Liver (tissue), 9 donors: Measurements from ENCODE around the gene RHOT2. TPM values are rescaled to one million over a fixed set of nuclear protein-coding genes. Genes with fewer than 3 reads are reported as not detected.

Source experiments
- DNase-seq: peaks from one replicate; pipeline ENCODE4 v3.0.0-alpha.2; 2017; ENCODE audit warnings: low spot score
- H3K27ac ChIP-seq, 2 donors: one replicate each; pipeline ENCODE4 v1.7.0; 2013; ENCODE audit warnings: inconsistent platforms in 2 of 2, low read length in 2 of 2, control low read depth in 1 of 2, low read depth in 1 of 2, mild to moderate bottlenecking in 1 of 2
- H3K27me3 ChIP-seq, 4 donors: one replicate each; pipeline versions ENCODE4 v1.6.1 to v1.7.0; 2013; ENCODE audit warnings: low read length in 3 of 4, inconsistent platforms in 1 of 4, mild to moderate bottlenecking in 1 of 4, moderate library complexity in 1 of 4; ENCODE audit not compliant: control insufficient read depth in 4 of 4, insufficient read depth in 4 of 4
- H3K36me3 ChIP-seq, 4 donors: one replicate each; pipeline versions ENCODE4 v1.6.1 to v1.7.0; 2013; ENCODE audit warnings: low read length in 3 of 4, mild to moderate bottlenecking in 3 of 4, low read depth in 1 of 4, moderate library complexity in 1 of 4; ENCODE audit not compliant: control insufficient read depth in 4 of 4, insufficient read depth in 3 of 4
- H3K4me1 ChIP-seq, 4 donors: one replicate each; pipeline versions ENCODE4 v1.6.1 to v1.7.0; 2013; ENCODE audit warnings: low read length in 3 of 4, mild to moderate bottlenecking in 3 of 4, moderate library complexity in 1 of 4; ENCODE audit not compliant: control insufficient read depth in 4 of 4, insufficient read depth in 4 of 4
- H3K4me3 ChIP-seq, 3 donors: one replicate each; pipeline versions ENCODE4 v1.6.1 to v1.7.0; 2013; ENCODE audit warnings: low read length in 3 of 3, control low read depth in 1 of 3, low read depth in 1 of 3, mild to moderate bottlenecking in 1 of 3
- H3K9ac ChIP-seq, 2 donors: one replicate each; pipeline ENCODE4 v1.7.0; 2013; ENCODE audit warnings: low read length in 2 of 2, mild to moderate bottlenecking in 2 of 2, moderate library complexity in 2 of 2, control low read depth in 1 of 2, low read depth in 1 of 2
- H3K9me3 ChIP-seq, 4 donors: one replicate each; pipeline versions ENCODE4 v1.6.1 to v1.7.0; 2013; ENCODE audit warnings: low read length in 3 of 4; ENCODE audit not compliant: control insufficient read depth in 4 of 4
- EGR1 ChIP-seq, 2 donors: IDR thresholded peaks; 2 replicates each; pipeline ENCODE4 v1.6.1; 2016 to 2018; ENCODE audit warnings: antibody characterized with exemption in 2 of 2, low read depth in 2 of 2
- FOXA1 ChIP-seq: IDR thresholded peaks from 2 replicates; pipeline ENCODE4 v1.6.1; 2016; ENCODE audit warnings: antibody characterized with exemption
- FOXA2 ChIP-seq: IDR thresholded peaks from 2 replicates; pipeline ENCODE4 v1.6.1; 2016; ENCODE audit warnings: antibody characterized with exemption
- GABPA ChIP-seq, 2 donors: IDR thresholded peaks in 1 of 2; conservative IDR thresholded peaks in 1 of 2; 2 replicates each; pipeline ENCODE4 v1.6.1; 2016; ENCODE audit warnings: antibody characterized with exemption in 2 of 2, mild to moderate bottlenecking in 1 of 2, moderate library complexity in 1 of 2
- HNF4A ChIP-seq, 2 donors: conservative IDR thresholded peaks; 2 replicates each; pipeline ENCODE4 v1.6.1; 2016; ENCODE audit warnings: antibody characterized with exemption in 2 of 2, mild to moderate bottlenecking in 2 of 2
- HNF4G ChIP-seq: IDR thresholded peaks from 2 replicates; pipeline ENCODE4 v1.6.1; 2016; ENCODE audit warnings: antibody characterized with exemption
- JUND ChIP-seq, 2 donors: IDR thresholded peaks; 2 replicates each; pipeline ENCODE4 v1.6.1; 2016; ENCODE audit warnings: antibody characterized with exemption in 2 of 2
- NR2F2 ChIP-seq: IDR thresholded peaks from 2 replicates; pipeline ENCODE4 v1.6.1; 2016; ENCODE audit warnings: antibody characterized with exemption
- RAD21 ChIP-seq, 2 donors: IDR thresholded peaks; 2 replicates each; pipeline ENCODE4 v1.6.1; 2016; ENCODE audit warnings: antibody characterized with exemption in 2 of 2, mild to moderate bottlenecking in 2 of 2
- RXRA ChIP-seq, 2 donors: IDR thresholded peaks; 2 replicates each; pipeline ENCODE4 v1.6.1; 2017 to 2018; ENCODE audit warnings: antibody characterized with exemption in 2 of 2, mild to moderate bottlenecking in 1 of 2
- TAF1 ChIP-seq: conservative IDR thresholded peaks from 2 replicates; pipeline ENCODE4 v1.6.1; 2016; ENCODE audit warnings: antibody characterized with exemption, mild to moderate bottlenecking
- YY1 ChIP-seq: IDR thresholded peaks from 2 replicates; pipeline ENCODE4 v1.6.1; 2016; ENCODE audit warnings: antibody characterized with exemption, mild to moderate bottlenecking
- whole genome bisulfite sequencing: extraction: QIAGEN DNeasy Blood & Tissue Kit; methylation state at CpG from one replicate; pipeline ENCODE4 v1.1.7; 2013; 5-methylcytosine and 5-hydroxymethylcytosine counted together
- polyA plus RNA-seq, 2 donors: library from polyadenylated mRNA; stranded (reverse) in 1 of 2; unstranded in 1 of 2; fragments of 200-250 nt in 1 of 2; fragments of >200 nt in 1 of 2; fragmentation: Nextera tagmentation in 1 of 2; extraction: Ambion mirVana in 1 of 2; gene quantifications; one replicate each; pipeline versions ENCODE4 v1.2.1 to v1.2.3, GENCODE V29; 2013 to 2015
- total RNA-seq, 2 donors: library from RNA; depleted of rRNA; stranded (reverse); fragments of >200 nt; gene quantifications; one replicate each; pipeline ENCODE4 v1.2.3, GENCODE V29; 2014
- TF ChIP-seq, protein P1 (sequence below): IDR thresholded peaks from 2 replicates; pipeline ENCODE4 v1.6.1; 2016; ENCODE audit warnings: antibody characterized with exemption, mild to moderate bottlenecking
- TF ChIP-seq, protein P2 (sequence below): IDR thresholded peaks from 2 replicates; pipeline ENCODE4 v1.6.1; 2016; ENCODE audit warnings: antibody characterized with exemption
- TF ChIP-seq, protein P3 (sequence below): fragments of 150-350 bp; IDR thresholded peaks from 2 replicates; pipeline ENCODE4 v1.5.1; 2017; ENCODE audit warnings: improper control_type of control experiment, low read depth, low read length; ENCODE audit not compliant: missing input control
- TF ChIP-seq, protein P4 (sequence below): IDR thresholded peaks from 2 replicates; pipeline ENCODE4 v1.6.1; 2016; ENCODE audit warnings: antibody characterized with exemption
- donor health status: healthy.
- donor health status: healthy.
- donor health status: healthy.
- donor health status: healthy.
- donor health status: healthy.

RHOT2 gene
- total and polyA plus RNA-seq, 4 donors, result 20.8 to 37.9 (median 34.3) TPM

DNA sequence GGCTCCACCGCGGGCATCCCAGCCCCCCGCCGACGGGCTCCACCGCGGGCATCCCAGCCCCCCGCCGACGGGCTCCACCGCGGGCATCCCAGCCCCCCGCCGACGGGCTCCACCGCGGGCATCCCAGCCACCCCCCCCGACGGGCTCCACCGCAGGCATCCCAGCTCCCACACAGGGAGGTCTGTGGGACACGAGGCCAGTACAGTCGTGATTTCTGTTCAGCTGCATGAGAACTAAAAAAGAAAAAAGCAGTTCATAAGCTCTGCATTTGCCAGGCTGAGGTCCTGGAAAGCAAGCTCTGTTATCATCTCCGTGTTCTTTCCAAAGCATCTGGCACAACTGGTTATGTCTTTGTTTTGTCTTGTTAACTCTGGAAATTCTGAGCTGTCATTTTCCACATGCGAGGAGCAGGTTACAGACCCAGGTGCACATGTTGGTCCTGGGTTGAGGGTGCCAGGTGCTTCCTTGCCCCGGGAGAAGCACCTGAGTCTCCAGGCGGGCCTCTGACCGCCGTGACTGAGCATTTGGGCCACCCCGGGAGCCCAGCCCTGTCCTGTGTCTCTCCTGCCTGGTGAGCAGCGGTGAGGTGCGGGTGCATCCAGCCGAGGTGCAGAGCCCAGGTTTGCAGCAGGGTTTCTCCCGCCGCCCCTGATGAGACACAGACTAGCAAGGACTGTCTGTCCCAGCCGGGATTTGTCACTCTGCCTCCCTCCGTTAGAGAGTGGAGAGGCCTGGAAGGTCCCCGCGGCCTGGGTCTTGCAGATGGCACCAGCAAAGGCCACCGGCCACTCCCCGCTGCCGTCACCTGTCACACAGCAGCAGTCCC lies 47.0 kb upstream of the RHOT2 start:
- Histone ChIP-seq H3K9me3 (no peaks in the 10 kb centered on the region), H3K27ac (no peak overlapping the region), H3K9ac (no peak overlapping the region), H3K36me3 (peaks cover 0 to 6% (median 3%) of the 10 kb centered on the region in 4 donors), H3K27me3 (no peaks in the 10 kb centered on the region), H3K4me1 (peaks cover 0 to 11% (median 6%) of the 10 kb centered on the region in 4 donors), H3K4me3 (no peak overlapping the region)
- TF ChIP-seq, protein P1, sequence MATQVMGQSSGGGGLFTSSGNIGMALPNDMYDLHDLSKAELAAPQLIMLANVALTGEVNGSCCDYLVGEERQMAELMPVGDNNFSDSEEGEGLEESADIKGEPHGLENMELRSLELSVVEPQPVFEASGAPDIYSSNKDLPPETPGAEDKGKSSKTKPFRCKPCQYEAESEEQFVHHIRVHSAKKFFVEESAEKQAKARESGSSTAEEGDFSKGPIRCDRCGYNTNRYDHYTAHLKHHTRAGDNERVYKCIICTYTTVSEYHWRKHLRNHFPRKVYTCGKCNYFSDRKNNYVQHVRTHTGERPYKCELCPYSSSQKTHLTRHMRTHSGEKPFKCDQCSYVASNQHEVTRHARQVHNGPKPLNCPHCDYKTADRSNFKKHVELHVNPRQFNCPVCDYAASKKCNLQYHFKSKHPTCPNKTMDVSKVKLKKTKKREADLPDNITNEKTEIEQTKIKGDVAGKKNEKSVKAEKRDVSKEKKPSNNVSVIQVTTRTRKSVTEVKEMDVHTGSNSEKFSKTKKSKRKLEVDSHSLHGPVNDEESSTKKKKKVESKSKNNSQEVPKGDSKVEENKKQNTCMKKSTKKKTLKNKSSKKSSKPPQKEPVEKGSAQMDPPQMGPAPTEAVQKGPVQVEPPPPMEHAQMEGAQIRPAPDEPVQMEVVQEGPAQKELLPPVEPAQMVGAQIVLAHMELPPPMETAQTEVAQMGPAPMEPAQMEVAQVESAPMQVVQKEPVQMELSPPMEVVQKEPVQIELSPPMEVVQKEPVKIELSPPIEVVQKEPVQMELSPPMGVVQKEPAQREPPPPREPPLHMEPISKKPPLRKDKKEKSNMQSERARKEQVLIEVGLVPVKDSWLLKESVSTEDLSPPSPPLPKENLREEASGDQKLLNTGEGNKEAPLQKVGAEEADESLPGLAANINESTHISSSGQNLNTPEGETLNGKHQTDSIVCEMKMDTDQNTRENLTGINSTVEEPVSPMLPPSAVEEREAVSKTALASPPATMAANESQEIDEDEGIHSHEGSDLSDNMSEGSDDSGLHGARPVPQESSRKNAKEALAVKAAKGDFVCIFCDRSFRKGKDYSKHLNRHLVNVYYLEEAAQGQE, result no peak
- TF ChIP-seq FOXA1, result no peak
- TF ChIP-seq YY1, result no peak
- no peak for TF ChIP-seq RAD21 (IDR thresholded peaks at IDR 0.05)
- no peak for TF ChIP-seq JUND (IDR thresholded peaks at IDR 0.05)
- no peak for TF ChIP-seq TAF1
- TF ChIP-seq RXRA (IDR thresholded peaks at IDR 0.05), result no peak
- TF ChIP-seq, protein P2, sequence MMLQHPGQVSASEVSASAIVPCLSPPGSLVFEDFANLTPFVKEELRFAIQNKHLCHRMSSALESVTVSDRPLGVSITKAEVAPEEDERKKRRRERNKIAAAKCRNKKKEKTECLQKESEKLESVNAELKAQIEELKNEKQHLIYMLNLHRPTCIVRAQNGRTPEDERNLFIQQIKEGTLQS, result no peak
- TF ChIP-seq GABPA (IDR thresholded peaks at IDR 0.05 in 1 of 2, conservative IDR thresholded peaks at IDR 0.05 in 1 of 2), result no peak
- no peak for TF ChIP-seq HNF4G
- TF ChIP-seq, protein P3, sequence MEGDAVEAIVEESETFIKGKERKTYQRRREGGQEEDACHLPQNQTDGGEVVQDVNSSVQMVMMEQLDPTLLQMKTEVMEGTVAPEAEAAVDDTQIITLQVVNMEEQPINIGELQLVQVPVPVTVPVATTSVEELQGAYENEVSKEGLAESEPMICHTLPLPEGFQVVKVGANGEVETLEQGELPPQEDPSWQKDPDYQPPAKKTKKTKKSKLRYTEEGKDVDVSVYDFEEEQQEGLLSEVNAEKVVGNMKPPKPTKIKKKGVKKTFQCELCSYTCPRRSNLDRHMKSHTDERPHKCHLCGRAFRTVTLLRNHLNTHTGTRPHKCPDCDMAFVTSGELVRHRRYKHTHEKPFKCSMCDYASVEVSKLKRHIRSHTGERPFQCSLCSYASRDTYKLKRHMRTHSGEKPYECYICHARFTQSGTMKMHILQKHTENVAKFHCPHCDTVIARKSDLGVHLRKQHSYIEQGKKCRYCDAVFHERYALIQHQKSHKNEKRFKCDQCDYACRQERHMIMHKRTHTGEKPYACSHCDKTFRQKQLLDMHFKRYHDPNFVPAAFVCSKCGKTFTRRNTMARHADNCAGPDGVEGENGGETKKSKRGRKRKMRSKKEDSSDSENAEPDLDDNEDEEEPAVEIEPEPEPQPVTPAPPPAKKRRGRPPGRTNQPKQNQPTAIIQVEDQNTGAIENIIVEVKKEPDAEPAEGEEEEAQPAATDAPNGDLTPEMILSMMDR, result no peak
- TF ChIP-seq EGR1 (IDR thresholded peaks at IDR 0.05; ENCODE audit: low read depth in 2 of 2), result no peak
- TF ChIP-seq, protein P4, sequence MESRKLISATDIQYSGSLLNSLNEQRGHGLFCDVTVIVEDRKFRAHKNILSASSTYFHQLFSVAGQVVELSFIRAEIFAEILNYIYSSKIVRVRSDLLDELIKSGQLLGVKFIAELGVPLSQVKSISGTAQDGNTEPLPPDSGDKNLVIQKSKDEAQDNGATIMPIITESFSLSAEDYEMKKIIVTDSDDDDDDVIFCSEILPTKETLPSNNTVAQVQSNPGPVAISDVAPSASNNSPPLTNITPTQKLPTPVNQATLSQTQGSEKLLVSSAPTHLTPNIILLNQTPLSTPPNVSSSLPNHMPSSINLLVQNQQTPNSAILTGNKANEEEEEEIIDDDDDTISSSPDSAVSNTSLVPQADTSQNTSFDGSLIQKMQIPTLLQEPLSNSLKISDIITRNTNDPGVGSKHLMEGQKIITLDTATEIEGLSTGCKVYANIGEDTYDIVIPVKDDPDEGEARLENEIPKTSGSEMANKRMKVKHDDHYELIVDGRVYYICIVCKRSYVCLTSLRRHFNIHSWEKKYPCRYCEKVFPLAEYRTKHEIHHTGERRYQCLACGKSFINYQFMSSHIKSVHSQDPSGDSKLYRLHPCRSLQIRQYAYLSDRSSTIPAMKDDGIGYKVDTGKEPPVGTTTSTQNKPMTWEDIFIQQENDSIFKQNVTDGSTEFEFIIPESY, result no peak
- no peak for TF ChIP-seq HNF4A (conservative IDR thresholded peaks at IDR 0.05)
- no peak for TF ChIP-seq FOXA2
- TF ChIP-seq NR2F2, result no peak
- DNase-seq, result no peak
- 93% methylated on average over 41 of the region's 41 CpGs for WGBS
